Liver (tissue), 3 donors: ENCODE measurements around the gene EIF1AD.

Experiments
- ATF3 ChIP-seq: IDR thresholded peaks from 2 replicates; pipeline ENCODE4 v1.6.1; 2016; ENCODE audit warnings: antibody characterized with exemption
- CTCF ChIP-seq: fragments of 150-350 bp; IDR thresholded peaks from 2 replicates; pipeline ENCODE4 v1.5.1; 2017; ENCODE audit warnings: improper control_type of control experiment, low read depth, low read length; ENCODE audit not compliant: missing input control
- EGR1 ChIP-seq, 2 donors: IDR thresholded peaks; 2 replicates each; pipeline ENCODE4 v1.6.1; 2016 to 2018; ENCODE audit warnings: antibody characterized with exemption in 2 of 2, low read depth in 2 of 2
- GABPA ChIP-seq, 2 donors: IDR thresholded peaks in 1 of 2; conservative IDR thresholded peaks in 1 of 2; 2 replicates each; pipeline ENCODE4 v1.6.1; 2016; ENCODE audit warnings: antibody characterized with exemption in 2 of 2, mild to moderate bottlenecking in 1 of 2, moderate library complexity in 1 of 2
- HNF4G ChIP-seq: IDR thresholded peaks from 2 replicates; pipeline ENCODE4 v1.6.1; 2016; ENCODE audit warnings: antibody characterized with exemption
- JUND ChIP-seq, 2 donors: IDR thresholded peaks; 2 replicates each; pipeline ENCODE4 v1.6.1; 2016; ENCODE audit warnings: antibody characterized with exemption in 2 of 2
- MAX ChIP-seq: IDR thresholded peaks from 2 replicates; pipeline ENCODE4 v1.6.1; 2016; ENCODE audit warnings: antibody characterized with exemption
- RAD21 ChIP-seq, 2 donors: IDR thresholded peaks; 2 replicates each; pipeline ENCODE4 v1.6.1; 2016; ENCODE audit warnings: antibody characterized with exemption in 2 of 2, mild to moderate bottlenecking in 2 of 2
- REST ChIP-seq: IDR thresholded peaks from 2 replicates; pipeline ENCODE4 v1.6.1; 2016; ENCODE audit warnings: antibody characterized with exemption, mild to moderate bottlenecking
- SP1 ChIP-seq: IDR thresholded peaks from 2 replicates; pipeline ENCODE4 v1.6.1; 2018; ENCODE audit warnings: antibody characterized with exemption, mild to moderate bottlenecking
- TAF1 ChIP-seq: conservative IDR thresholded peaks from 2 replicates; pipeline ENCODE4 v1.6.1; 2016; ENCODE audit warnings: antibody characterized with exemption, mild to moderate bottlenecking
- YY1 ChIP-seq: IDR thresholded peaks from 2 replicates; pipeline ENCODE4 v1.6.1; 2016; ENCODE audit warnings: antibody characterized with exemption, mild to moderate bottlenecking
- ZBTB33 ChIP-seq: IDR thresholded peaks from 2 replicates; pipeline ENCODE4 v1.6.1; 2016; ENCODE audit warnings: antibody characterized with exemption
- donor health status: healthy.
- donor health status: healthy.

- TF ChIP-seq CTCF = no peak
- no peak for TF ChIP-seq ATF3
- no peak for TF ChIP-seq REST
- TF ChIP-seq HNF4G = no peak
- no peak for TF ChIP-seq MAX
- no peak for TF ChIP-seq YY1
- TF ChIP-seq EGR1 (IDR thresholded peaks at IDR 0.05; ENCODE audit: low read depth in 2 of 2) = no peak
- TF ChIP-seq RAD21 (IDR thresholded peaks at IDR 0.05) = no peak
- TF ChIP-seq ZBTB33 = no peak
- no peak for TF ChIP-seq TAF1
- no peak for TF ChIP-seq GABPA (IDR thresholded peaks at IDR 0.05 in 1 of 2, conservative IDR thresholded peaks at IDR 0.05 in 1 of 2)
- no peak for TF ChIP-seq JUND (IDR thresholded peaks at IDR 0.05)
- no peak for TF ChIP-seq SP1
These were observed 41.3 kb upstream of the EIF1AD start for GRCh38 chr11:66042996-66043906.
